ENCODE data around the gene DLG3.

DNA sequence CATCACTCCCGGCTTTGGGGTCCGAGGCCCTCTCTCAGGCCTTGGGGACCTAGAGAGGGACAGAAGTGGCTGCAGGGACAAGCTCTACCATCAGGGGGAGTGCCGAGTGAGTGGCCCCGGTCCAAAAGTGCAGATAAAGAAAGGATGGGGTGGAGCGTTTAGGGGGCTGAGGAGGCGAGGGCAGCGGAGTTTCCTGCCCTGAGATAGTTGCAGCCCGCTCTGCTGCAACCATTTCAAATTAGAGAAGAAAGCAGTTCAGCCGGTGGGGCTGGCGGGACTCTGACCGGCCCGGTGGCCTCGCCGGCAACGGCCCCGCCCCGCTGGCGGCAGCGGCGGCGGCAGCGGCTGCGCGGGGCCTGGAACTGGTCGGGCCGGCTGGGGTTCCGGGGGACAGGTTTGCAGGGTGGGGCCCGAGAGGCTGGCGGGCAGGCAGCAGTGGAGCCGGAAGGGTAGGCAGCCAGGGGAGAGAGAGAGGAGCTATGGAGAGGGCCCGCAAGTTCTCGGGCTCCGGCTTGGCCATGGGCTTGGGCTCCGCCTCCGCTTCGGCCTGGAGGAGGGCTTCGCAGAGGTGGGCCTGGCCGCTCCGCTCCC is 7.6 kb downstream of the DLG3 start:
- no peak for TF ChIP-seq EZH2 (IDR thresholded peaks at IDR 0.05; ENCODE audit: borderline replicate concordance, insufficient read depth, low read length, poor library complexity, severe bottlenecking)
- no peak for TF ChIP-seq POLR2AphosphoS5 (IDR thresholded peaks at IDR 0.05)

All from neural cell (in vitro differentiated cells).